Measurements from ENCODE around the gene SERPING1.
A peak's percentile ranks its signal among the peaks of the same experiment; 100 is the strongest.

DNA sequence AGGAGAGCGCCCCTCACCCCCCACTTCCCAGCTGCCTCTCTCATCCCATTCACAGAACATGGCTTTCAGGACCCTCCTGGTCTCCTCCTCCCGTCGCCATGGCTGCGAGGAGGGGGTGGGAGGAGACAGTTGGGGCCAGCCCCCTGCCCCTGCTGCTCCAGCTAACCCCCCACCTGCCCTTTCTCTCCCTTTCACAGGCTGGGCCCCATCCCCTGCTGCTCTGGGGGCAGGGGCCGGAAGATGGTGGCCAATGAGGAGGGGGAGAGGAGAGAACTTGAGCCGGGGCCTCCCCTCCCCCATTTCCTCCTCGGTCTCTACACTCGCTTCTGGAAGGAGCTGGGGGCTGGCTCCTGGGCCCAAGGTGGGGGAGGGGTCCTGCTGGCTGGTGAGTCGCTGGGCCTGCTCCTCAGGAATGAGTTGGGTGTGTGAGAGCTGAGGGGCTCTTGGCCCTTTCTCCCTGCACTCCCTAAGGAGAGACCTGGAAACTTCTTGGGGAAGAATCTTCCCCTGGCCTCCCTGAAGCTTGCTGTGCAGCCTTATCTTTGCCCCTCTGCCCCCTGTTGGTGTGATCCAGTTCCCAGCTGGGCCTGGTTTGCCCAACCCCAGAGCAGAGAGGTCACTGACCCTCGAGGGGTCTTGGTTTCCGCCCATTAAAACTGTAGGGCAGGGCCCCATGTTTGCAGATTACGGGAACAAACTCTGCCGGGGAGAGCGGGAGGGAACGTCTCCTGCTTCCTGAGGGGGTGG is 42.0 kb downstream of the SERPING1 start:
- TF ChIP-seq YY1 (IDR thresholded peaks at IDR 0.05; ENCODE audit: insufficient read depth, insufficient read length) (peak; percentile 67), ZNF274 (IDR thresholded peaks at IDR 0.05; ENCODE audit: low read depth, low read length) (no peak)

Data from NT2/D1 (cell line).